Osteoblast (primary cell): Measurements from ENCODE around the gene ADGRE1. TPM values are rescaled to one million over a fixed set of nuclear protein-coding genes. Genes with fewer than 3 reads are reported as not detected.

Source experiments
- DNase-seq: peaks from one replicate; pipeline ENCODE4 v3.0.0; 2011; ENCODE audit warnings: low spot score, mixed read lengths; ENCODE audit not compliant: insufficient read length; ENCODE audit errors: missing footprints
- H2AFZ ChIP-seq: 2 replicates; pipeline ENCODE4 v1.6.0; 2011; ENCODE audit warnings: mild to moderate bottlenecking, low read length
- H3K27ac ChIP-seq: 2 replicates; pipeline ENCODE4 v1.5.1; 2011; ENCODE audit warnings: mild to moderate bottlenecking, low read depth, low read length, moderate library complexity
- H3K27me3 ChIP-seq: 2 replicates; pipeline ENCODE4 v1.6.0; 2012; ENCODE audit warnings: mild to moderate bottlenecking, control low read depth, inconsistent platforms, low read length, moderate library complexity; ENCODE audit not compliant: insufficient read depth
- H3K36me3 ChIP-seq: 2 replicates; pipeline ENCODE4 v1.5.1; 2011; ENCODE audit warnings: mild to moderate bottlenecking, low read length, control low read depth, moderate library complexity; ENCODE audit not compliant: insufficient read depth
- H3K4me1 ChIP-seq: 2 replicates; pipeline ENCODE4 v1.5.1; 2011; ENCODE audit warnings: mild to moderate bottlenecking, low read length, control low read depth, moderate library complexity; ENCODE audit not compliant: insufficient read depth
- H3K4me2 ChIP-seq: 2 replicates; pipeline ENCODE4 v1.6.0; 2011; ENCODE audit warnings: mild to moderate bottlenecking, low read length; ENCODE audit not compliant: insufficient read depth
- H3K4me3 ChIP-seq: fragments of 200-600 bp; sonication (generic); 3 replicates; pipeline ENCODE4 v1.5.1; 2012; ENCODE audit warnings: mild to moderate bottlenecking, low read length, inconsistent platforms; ENCODE audit not compliant: insufficient read depth
- H3K79me2 ChIP-seq: 2 replicates; pipeline ENCODE4 v1.6.0; 2012; ENCODE audit warnings: mild to moderate bottlenecking, low read length, control low read depth, inconsistent platforms; ENCODE audit not compliant: insufficient read depth
- H3K9me3 ChIP-seq: 2 replicates; pipeline ENCODE4 v1.5.1; 2011; ENCODE audit warnings: low read depth, low read length, control low read depth
- H4K20me1 ChIP-seq: 2 replicates; pipeline ENCODE4 v1.6.0; 2012; ENCODE audit warnings: mild to moderate bottlenecking, low read length, control low read depth; ENCODE audit not compliant: insufficient read depth
- CTCF ChIP-seq: IDR thresholded peaks from 2 replicates; pipeline ENCODE4 v1.5.1; 2011; ENCODE audit warnings: mild to moderate bottlenecking, low read depth, low read length, moderate library complexity; ENCODE audit errors: extremely low read depth
- total RNA-seq: library from RNA; depleted of rRNA; stranded (reverse); fragments of >200 nt; gene quantifications from 2 replicates; pipeline ENCODE4 v1.2.3, GENCODE V29; 2012

The ADGRE1 gene
- total RNA-seq, 1 donor: not detected

GRCh38 chr19:6852001-6852400, 35.4 kb upstream of the ADGRE1 start:
- no peak overlapping the region for H3K4me2 ChIP-seq
- no peak for TF ChIP-seq CTCF
- H3K4me1 ChIP-seq: no peaks in the 10 kb centered on the region
- H3K27ac ChIP-seq: no peak overlapping the region
- no peaks in the 10 kb centered on the region for H3K79me2 ChIP-seq
- DNase-seq: no peak
- no peaks in the 10 kb centered on the region for H4K20me1 ChIP-seq
- no peaks in the 10 kb centered on the region for H3K27me3 ChIP-seq
- H3K9me3 ChIP-seq: no peaks in the 10 kb centered on the region
- H3K4me3 ChIP-seq: no peak overlapping the region
- H2AFZ ChIP-seq: no peak overlapping the region
- H3K36me3 ChIP-seq: no peaks in the 10 kb centered on the region

GRCh38 chr19:6853868-6854267, 33.5 kb upstream of the ADGRE1 start:
- no peak for TF ChIP-seq CTCF
- Histone ChIP-seq H3K4me3 (no peak overlapping the region), H3K4me1 (no peaks in the 10 kb centered on the region), H2AFZ (no peak overlapping the region), H3K9me3 (no peaks in the 10 kb centered on the region), H3K27me3 (no peaks in the 10 kb centered on the region), H3K27ac (no peak overlapping the region), H3K4me2 (no peak overlapping the region), H3K36me3 (no peaks in the 10 kb centered on the region), H3K79me2 (no peaks in the 10 kb centered on the region), H4K20me1 (no peaks in the 10 kb centered on the region)
- no peak for DNase-seq

- no peak for DNase-seq
- Histone ChIP-seq H3K36me3 (no peaks in the 10 kb centered on the region), H2AFZ (no peak overlapping the region), H3K4me1 (no peaks in the 10 kb centered on the region), H3K4me3 (no peak overlapping the region), H3K4me2 (no peak overlapping the region), H3K27me3 (no peaks in the 10 kb centered on the region), H3K79me2 (no peaks in the 10 kb centered on the region), H4K20me1 (no peaks in the 10 kb centered on the region), H3K27ac (no peak overlapping the region), H3K9me3 (no peaks in the 10 kb centered on the region)
- no peak for TF ChIP-seq CTCF
Observed at GRCh38 chr19:6854758-6855157, 32.6 kb upstream of the ADGRE1 start.

GRCh38 chr19:6856749-6857372, 30.5 kb upstream of the ADGRE1 start:
- TF ChIP-seq CTCF: no peak
- Histone ChIP-seq H2AFZ (no peak overlapping the region), H3K27ac (no peak overlapping the region), H3K36me3 (no peaks in the 10 kb centered on the region), H3K4me2 (no peak overlapping the region), H3K4me3 (no peak overlapping the region), H3K79me2 (no peaks in the 10 kb centered on the region), H4K20me1 (no peaks in the 10 kb centered on the region), H3K9me3 (no peaks in the 10 kb centered on the region), H3K27me3 (no peaks in the 10 kb centered on the region), H3K4me1 (no peaks in the 10 kb centered on the region)
- no peak for DNase-seq
